Astrocyte of the spinal cord (primary cell): Measurements from ENCODE around the gene BLOC1S5.

Experiments
- DNase-seq: peaks from one replicate; pipeline ENCODE4 v3.0.0; 2011; ENCODE audit warnings: low read depth, low spot score
- H3K4me3 ChIP-seq: 2 replicates; pipeline ENCODE4 v1.5.1; 2011; ENCODE audit warnings: low read depth, mild to moderate bottlenecking, low read length, moderate library complexity
- CTCF ChIP-seq: IDR thresholded peaks from 2 replicates; pipeline ENCODE4 v1.5.1; 2012; ENCODE audit warnings: low read depth, mild to moderate bottlenecking, low read length, inconsistent platforms
- in situ Hi-C: cut with HindIII; loops from 2 replicates; pipeline ENCODE4 v1.10.0; 2017; ENCODE audit warnings: low sequenced_read_pairs

The BLOC1S5 gene

GRCh38 chr6:8064638-8065518, 689 bp upstream of the BLOC1S5 start:
- peak overlapping the region; percentile 87 for H3K4me3 ChIP-seq
- in situ Hi-C loops = no loop called here
- DNase-seq = no peak
- TF ChIP-seq CTCF = no peak

- no peak for DNase-seq
- TF ChIP-seq CTCF = no peak
- H3K4me3 ChIP-seq = no peak overlapping the region
- in situ Hi-C loops = no loop called here
These were observed 2.5 kb downstream of the BLOC1S5 start for GRCh38 chr6:8061736-8062135.

- in situ Hi-C loops = no loop called here
- no peak for DNase-seq
- no peak overlapping the region for H3K4me3 ChIP-seq
- no peak for TF ChIP-seq CTCF
These were observed 3.8 kb downstream of the BLOC1S5 start for GRCh38 chr6:8060346-8060745.

GRCh38 chr6:8059129-8059528, 5.1 kb downstream of the BLOC1S5 start:
- H3K4me3 ChIP-seq = no peak overlapping the region
- peak; percentile 20 for TF ChIP-seq CTCF
- in situ Hi-C loops = no loop called here
- peak; percentile 67 for DNase-seq

- TF ChIP-seq CTCF = no peak
- no peak overlapping the region for H3K4me3 ChIP-seq
- in situ Hi-C loops = no loop called here
- no peak for DNase-seq
These were observed 6.4 kb downstream of the BLOC1S5 start for GRCh38 chr6:8057793-8058192.

GRCh38 chr6:8057263-8057662, 6.9 kb downstream of the BLOC1S5 start:
- in situ Hi-C loops = no loop called here
- TF ChIP-seq CTCF = no peak

More at GRCh38 chr6:8057263-8057662, 6.9 kb downstream of the BLOC1S5 start:
- no peak overlapping the region for H3K4me3 ChIP-seq
- DNase-seq = no peak
